OCI-LY3 (cell line): Measurements from ENCODE around the gene ACBD3.

Source experiments
- H2AFZ ChIP-seq: fragments of 200-600, 300-600 bp; shearing (Covaris generic); 2 replicates; pipeline ENCODE4 v1.6.0; 2014; ENCODE audit warnings: antibody characterized with exemption, low read depth, low read length
- H3K27ac ChIP-seq: fragments of 200-600, 300-600 bp; sonication (generic); 2 replicates; pipeline ENCODE4 v1.5.1; 2014; ENCODE audit warnings: mild to moderate bottlenecking, low read length, moderate library complexity, mixed read lengths
- H3K27me3 ChIP-seq: fragments of 200-600, 300-600 bp; sonication (generic); 2 replicates; pipeline ENCODE4 v1.6.1; 2014; ENCODE audit warnings: low read depth, low read length, mixed read lengths
- H3K36me3 ChIP-seq: fragments of 200-600, 300-600 bp; sonication (generic); replicated peaks from 2 replicates; pipeline ENCODE3; 2014; ENCODE audit warnings: low read depth, low read length, mixed read lengths
- H3K4me1 ChIP-seq: fragments of 300-600, 200-600 bp; sonication (generic); 2 replicates; pipeline ENCODE4 v1.6.1; 2014; ENCODE audit warnings: low read length, mixed read lengths
- H3K4me2 ChIP-seq: fragments of 200-600, 300-600 bp; sonication (generic); 2 replicates; pipeline ENCODE4 v1.6.1; 2014; ENCODE audit warnings: low read length, mixed read lengths
- H3K4me3 ChIP-seq: fragments of 300-600, 200-600 bp; sonication (generic); 2 replicates; pipeline ENCODE4 v1.5.1; 2014; ENCODE audit warnings: antibody characterized with exemption, mild to moderate bottlenecking, low read length, moderate library complexity
- H3K79me2 ChIP-seq: fragments of 300-600, 200-600 bp; shearing (Covaris generic); 2 replicates; pipeline ENCODE4 v1.6.1; 2014; ENCODE audit warnings: mild to moderate bottlenecking, low read length, mixed read lengths
- H3K9ac ChIP-seq: fragments of 300-600, 200-600 bp; shearing (Covaris generic); 2 replicates; pipeline ENCODE4 v1.6.0; 2014; ENCODE audit warnings: mild to moderate bottlenecking, low read length, moderate library complexity
- H3K9me3 ChIP-seq: fragments of 200-600, 300-600 bp; shearing (Covaris generic); 2 replicates; pipeline ENCODE4 v1.6.1; 2014; ENCODE audit warnings: low read length, mixed read lengths; ENCODE audit not compliant: insufficient read depth
- H4K20me1 ChIP-seq: fragments of 200-600, 300-600 bp; sonication (generic); 2 replicates; pipeline ENCODE4 v1.6.1; 2016; ENCODE audit warnings: low read length, mixed read lengths; ENCODE audit not compliant: insufficient read depth
- EZH2phosphoT487 ChIP-seq: fragments of 200-600 bp; shearing (Covaris generic); IDR thresholded peaks from 2 replicates; pipeline ENCODE4 v1.6.1; 2018; ENCODE audit warnings: antibody characterized with exemption, mixed run types, low read depth
- TF ChIP-seq, protein P1 (sequence below): fragments of 200-600, 300-600 bp; sonication (generic); IDR thresholded peaks from 2 replicates; pipeline ENCODE4 v1.5.1; 2014; ENCODE audit warnings: antibody characterized with exemption, low read length, low read depth

The ACBD3 gene

GRCh38 chr1:226162898-226163297, 23.6 kb downstream of the ACBD3 start:
- Histone ChIP-seq H3K27ac (no peak overlapping the region), H3K9ac (no peak overlapping the region), H4K20me1 (peaks cover 27% of the 10 kb centered on the region), H3K4me1 (peaks cover 4% of the 10 kb centered on the region), H3K79me2 (peaks cover 22% of the 10 kb centered on the region), H3K4me2 (no peak overlapping the region), H3K9me3 (no peaks in the 10 kb centered on the region), H3K4me3 (no peak overlapping the region), H3K27me3 (no peaks in the 10 kb centered on the region), H2AFZ (no peak overlapping the region), H3K36me3 (peaks cover 50% of the 10 kb centered on the region)
- TF ChIP-seq, protein P1, sequence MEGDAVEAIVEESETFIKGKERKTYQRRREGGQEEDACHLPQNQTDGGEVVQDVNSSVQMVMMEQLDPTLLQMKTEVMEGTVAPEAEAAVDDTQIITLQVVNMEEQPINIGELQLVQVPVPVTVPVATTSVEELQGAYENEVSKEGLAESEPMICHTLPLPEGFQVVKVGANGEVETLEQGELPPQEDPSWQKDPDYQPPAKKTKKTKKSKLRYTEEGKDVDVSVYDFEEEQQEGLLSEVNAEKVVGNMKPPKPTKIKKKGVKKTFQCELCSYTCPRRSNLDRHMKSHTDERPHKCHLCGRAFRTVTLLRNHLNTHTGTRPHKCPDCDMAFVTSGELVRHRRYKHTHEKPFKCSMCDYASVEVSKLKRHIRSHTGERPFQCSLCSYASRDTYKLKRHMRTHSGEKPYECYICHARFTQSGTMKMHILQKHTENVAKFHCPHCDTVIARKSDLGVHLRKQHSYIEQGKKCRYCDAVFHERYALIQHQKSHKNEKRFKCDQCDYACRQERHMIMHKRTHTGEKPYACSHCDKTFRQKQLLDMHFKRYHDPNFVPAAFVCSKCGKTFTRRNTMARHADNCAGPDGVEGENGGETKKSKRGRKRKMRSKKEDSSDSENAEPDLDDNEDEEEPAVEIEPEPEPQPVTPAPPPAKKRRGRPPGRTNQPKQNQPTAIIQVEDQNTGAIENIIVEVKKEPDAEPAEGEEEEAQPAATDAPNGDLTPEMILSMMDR, result no peak
- no peak for TF ChIP-seq EZH2phosphoT487

GRCh38 chr1:226158983-226159382, 27.6 kb downstream of the ACBD3 start:
- Histone ChIP-seq H3K79me2 (0 out of 2 replicates have a peak, but pooled peaks cover 3% of the 10 kb centered on the region), H3K27me3 (no peaks in the 10 kb centered on the region), H3K9ac (no peak overlapping the region), H3K4me1 (peaks cover 8% of the 10 kb centered on the region), H4K20me1 (0 out of 2 replicates have a peak, but pooled peaks cover 6% of the 10 kb centered on the region), H3K4me2 (no peak overlapping the region), H3K4me3 (no peak overlapping the region), H3K27ac (no peak overlapping the region), H3K36me3 (peaks cover 52% of the 10 kb centered on the region), H3K9me3 (no peaks in the 10 kb centered on the region), H2AFZ (no peak overlapping the region)
- no peak for TF ChIP-seq EZH2phosphoT487
- TF ChIP-seq, protein P1, result no peak

- Histone ChIP-seq H3K9me3 (no peaks in the 10 kb centered on the region), H3K79me2 (0 out of 2 replicates have a peak, but pooled peaks cover 3% of the 10 kb centered on the region), H3K4me1 (peaks cover 8% of the 10 kb centered on the region), H4K20me1 (0 out of 2 replicates have a peak, but pooled peaks cover 6% of the 10 kb centered on the region), H3K27ac (no peak overlapping the region), H3K36me3 (peaks cover 54% of the 10 kb centered on the region), H3K27me3 (no peaks in the 10 kb centered on the region), H3K4me3 (no peak overlapping the region), H3K9ac (no peak overlapping the region), H3K4me2 (no peak overlapping the region), H2AFZ (no peak overlapping the region)
- no peak for TF ChIP-seq EZH2phosphoT487
Measured at GRCh38 chr1:226158457-226158856, 28.1 kb downstream of the ACBD3 start.

DNA sequence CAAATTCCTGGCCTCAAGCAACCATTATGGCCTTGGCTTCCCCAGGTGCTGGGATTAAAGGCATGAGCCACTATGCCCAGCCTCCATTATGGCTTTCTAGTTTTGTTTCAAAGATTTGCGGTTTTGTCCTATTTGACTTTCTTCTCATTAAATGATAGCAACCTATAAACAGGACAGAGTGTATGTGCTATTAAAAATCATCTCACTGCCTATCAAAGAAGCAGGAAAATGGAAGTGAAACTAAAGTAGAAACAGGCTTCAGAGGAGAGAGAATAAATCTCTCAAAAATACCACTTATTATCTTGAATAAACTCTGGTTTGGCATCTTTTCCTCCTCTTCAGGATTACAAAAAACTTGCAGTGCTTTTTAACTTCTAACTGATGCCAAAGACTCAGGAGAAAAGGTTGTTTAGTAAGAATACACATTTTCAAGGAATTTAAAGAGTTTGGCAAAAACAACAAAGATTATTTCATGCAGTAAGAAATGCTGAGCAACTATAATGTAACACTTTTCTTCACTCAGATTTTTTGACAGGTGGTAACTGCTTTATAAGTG, 28.7 kb downstream of the ACBD3 start:
- 0 out of 2 replicates have a peak, but pooled peaks cover 3% of the 10 kb centered on the region for H3K79me2 ChIP-seq
- peaks cover 8% of the 10 kb centered on the region for H3K4me1 ChIP-seq
- H3K9me3 ChIP-seq, result no peaks in the 10 kb centered on the region
- no peak overlapping the region for H3K4me2 ChIP-seq
- H2AFZ ChIP-seq, result no peak overlapping the region
- H4K20me1 ChIP-seq, result 0 out of 2 replicates have a peak, but pooled peaks cover 6% of the 10 kb centered on the region
- no peak overlapping the region for H3K27ac ChIP-seq
- H3K4me3 ChIP-seq, result no peak overlapping the region
- H3K27me3 ChIP-seq, result no peaks in the 10 kb centered on the region
- H3K9ac ChIP-seq, result no peak overlapping the region
- TF ChIP-seq, protein P1, result no peak
- no peak for TF ChIP-seq EZH2phosphoT487
- peaks cover 55% of the 10 kb centered on the region for H3K36me3 ChIP-seq
